HCT116 (cell line): ENCODE data around the gene ZNF223. TPM values are rescaled to one million over a fixed set of nuclear protein-coding genes. Genes with fewer than 3 reads are reported as not detected.

ENCODE experiments used
- ATAC-seq: fragments of 200-7000 bp; cut with Tn5 transposase; 2 replicates; pipeline ENCODE4 v1.9.1; 2020; ENCODE audit warnings: mild to moderate bottlenecking, moderate library complexity
- BruUV-seq: library from RNA; stranded (reverse); fragments of 400-500 nt; replicated peaks from 2 replicates; lab custom pipeline; 2021; lab: Mats Ljungman, UMichigan
- CTCF ChIA-PET: fragments of 300-600 bp; sonication (Branson Sonifier 250); formaldehyde crosslinking; loops from one replicate; lab custom pipeline; 2021; ENCODE audit warnings: antibody characterized with exemption; lab: Charles Lee
- POLR2A ChIA-PET: fragments of 300-600, 350-600 bp; sonication (Branson Sonifier 250); formaldehyde crosslinking; loops from one replicate; lab custom pipeline; 2021; ENCODE audit warnings: antibody characterized with exemption; lab: Charles Lee
- RAD21 ChIA-PET, 2 experiments: fragments of 300-600 bp; sonication (Branson Sonifier 250); formaldehyde crosslinking; loops; one replicate each; lab custom pipeline; 2023; ENCODE audit warnings: low total read pairs in 2 of 2; ENCODE audit not compliant: uncharacterized antibody in 2 of 2, unreplicated experiment in 2 of 2, low non-redundant PET in 1 of 2; lab: Charles Lee
- DNase-seq: peaks from one replicate; pipeline ENCODE4 v3.0.0-alpha.2; 2010; ENCODE audit warnings: low read depth, low spot score
- H2AFZ ChIP-seq: fragments of 200-600 bp; shearing (Covaris generic), sonication (generic); 2 replicates; pipeline ENCODE4 v1.6.1; 2017; ENCODE audit warnings: low read depth, mixed run types, mixed read lengths, antibody characterized with exemption, low read length; ENCODE audit not compliant: poor library complexity, severe bottlenecking
- H3K27ac ChIP-seq: 2 replicates; pipeline ENCODE4 v1.5.1; 2012; ENCODE audit warnings: low read depth, low read length
- H3K27me3 ChIP-seq: fragments of 200-600 bp; sonication (generic); 2 replicates; pipeline ENCODE4 v1.6.1; 2016; ENCODE audit warnings: mixed run types, low read length, mixed read lengths; ENCODE audit not compliant: insufficient read depth
- H3K36me3 ChIP-seq, 2 experiments: fragments of 200-500 bp in 1 of 2; fragments of 200-600 bp in 1 of 2; sonication (Bioruptor generic) in 1 of 2; sonication (generic) in 1 of 2; 2 replicates each; pipeline versions ENCODE4 v1.5.1 to v1.6.1; 2014 to 2016; ENCODE audit warnings: low read length in 2 of 2, inconsistent platforms in 1 of 2, mixed read lengths in 1 of 2, mixed run types in 1 of 2; ENCODE audit not compliant: insufficient read depth in 2 of 2, control insufficient read depth in 1 of 2
- H3K4me1 ChIP-seq, 2 experiments: fragments of 200-600 bp in 1 of 2; sonication (generic) in 1 of 2; 2 replicates each; pipeline versions ENCODE4 v1.5.1 to v1.6.1; 2012 to 2017; ENCODE audit warnings: low read length in 2 of 2, inconsistent platforms in 1 of 2, mild to moderate bottlenecking in 1 of 2, mixed read lengths in 1 of 2, mixed run types in 1 of 2, moderate library complexity in 1 of 2; ENCODE audit not compliant: insufficient read depth in 2 of 2, control insufficient read depth in 1 of 2
- H3K4me2 ChIP-seq: fragments of 200-600 bp; sonication (generic); 2 replicates; pipeline ENCODE4 v1.6.1; 2017; ENCODE audit warnings: mixed run types, low read length, mixed read lengths
- H3K4me3 ChIP-seq, 2 experiments: fragments of 200-600 bp in 1 of 2; sonication (generic) in 1 of 2; replicated peaks in 1 of 2; 2 replicates each; pipeline ENCODE4 v1.5.1; 2011 to 2016; ENCODE audit warnings: low read length in 2 of 2, control low read depth in 1 of 2, low read depth in 1 of 2, mild to moderate bottlenecking in 1 of 2, mixed read lengths in 1 of 2, mixed run types in 1 of 2
- H3K79me2 ChIP-seq: fragments of 200-600 bp; sonication (generic); 2 replicates; pipeline ENCODE4 v1.6.1; 2017; ENCODE audit warnings: mild to moderate bottlenecking, mixed run types, low read length, moderate library complexity, mixed read lengths; ENCODE audit not compliant: insufficient read depth
- H3K9ac ChIP-seq: fragments of 200-600 bp; sonication (generic); 2 replicates; pipeline ENCODE4 v1.6.1; 2016; ENCODE audit warnings: low read length, mixed read lengths
- H3K9me2 ChIP-seq: fragments of 200-600 bp; sonication (generic), shearing (Covaris generic); 2 replicates; pipeline ENCODE4 v1.6.1; 2017; ENCODE audit warnings: mixed run types, mild to moderate bottlenecking, moderate library complexity; ENCODE audit not compliant: insufficient read depth
- H3K9me3 ChIP-seq, 2 experiments: fragments of 200-500 bp in 1 of 2; fragments of 200-600 bp in 1 of 2; sonication (Bioruptor generic) in 1 of 2; sonication (generic) in 1 of 2; 2 replicates each; pipeline ENCODE4 v1.6.1; 2014 to 2017; ENCODE audit warnings: low read length in 2 of 2, mixed read lengths in 2 of 2, inconsistent platforms in 1 of 2, low read depth in 1 of 2, mild to moderate bottlenecking in 1 of 2, mixed run types in 1 of 2, moderate library complexity in 1 of 2; ENCODE audit not compliant: control insufficient read depth in 1 of 2, insufficient read depth in 1 of 2
- H4K20me1 ChIP-seq: fragments of 200-600 bp; sonication (generic), shearing (Covaris generic); 2 replicates; pipeline ENCODE4 v1.6.1; 2017; ENCODE audit warnings: mixed run types, mild to moderate bottlenecking, moderate library complexity; ENCODE audit not compliant: insufficient read depth
- CEBPB ChIP-seq: IDR thresholded peaks from 2 replicates; pipeline ENCODE4 v1.6.1; 2012; ENCODE audit warnings: low read depth
- EGR1 ChIP-seq: IDR thresholded peaks from 2 replicates; pipeline ENCODE4 v1.6.1; 2012; ENCODE audit warnings: low read depth
- ELF1 ChIP-seq: IDR thresholded peaks from 2 replicates; pipeline ENCODE4 v1.6.1; 2012; ENCODE audit warnings: low read depth, borderline replicate concordance
- EZH2 ChIP-seq: fragments of 200-600 bp; sonication (generic); IDR thresholded peaks from 2 replicates; pipeline ENCODE4 v1.6.1; 2017; ENCODE audit warnings: antibody characterized with exemption, mixed run types
- FOSL1 ChIP-seq: IDR thresholded peaks from 2 replicates; pipeline ENCODE4 v1.6.1; 2012; ENCODE audit warnings: low read depth
- POLR2A ChIP-seq: IDR thresholded peaks from 2 replicates; pipeline ENCODE4 v1.7.0; 2011; ENCODE audit warnings: borderline replicate concordance; ENCODE audit not compliant: insufficient read depth, insufficient read length; ENCODE audit errors: extremely low read depth
- POLR2AphosphoS5 ChIP-seq: IDR thresholded peaks from 2 replicates; pipeline ENCODE4 v1.6.1; 2011; ENCODE audit warnings: mild to moderate bottlenecking, low read depth, low read length, moderate library complexity
- RAD21 ChIP-seq: IDR thresholded peaks from 2 replicates; pipeline ENCODE4 v1.6.1; 2012; ENCODE audit warnings: low read depth, mild to moderate bottlenecking
- SIN3A ChIP-seq: IDR thresholded peaks from 2 replicates; pipeline ENCODE4 v1.6.1; 2012; ENCODE audit warnings: low read depth
- SRF ChIP-seq: IDR thresholded peaks from 2 replicates; pipeline ENCODE4 v1.6.1; 2012; ENCODE audit warnings: low read depth
- TCF7L2 ChIP-seq: IDR thresholded peaks from 2 replicates; pipeline ENCODE4 v1.7.0; 2011; ENCODE audit warnings: borderline replicate concordance, inconsistent platforms; ENCODE audit not compliant: insufficient read depth, insufficient read length; ENCODE audit errors: extremely low read depth
- YY1 ChIP-seq: IDR thresholded peaks from 2 replicates; pipeline ENCODE4 v1.6.1; 2011; ENCODE audit warnings: low read length, low read depth, moderate library complexity, mild to moderate bottlenecking; ENCODE audit not compliant: insufficient replicate concordance; ENCODE audit errors: extremely low read depth
- intact Hi-C: fragments of 100-400 bp; cut with micrococcal nuclease; formaldehyde crosslinking; loops from 2 replicates; pipeline ENCODE4 v1.10.0; 2022
- total RNA-seq: library from RNA; stranded (reverse); gene quantifications from one replicate; pipeline ENCODE4 v1.2.1, GENCODE V29; 2021; ENCODE audit not compliant: unreplicated experiment
- TF ChIP-seq, protein P1 (sequence below): IDR thresholded peaks from 2 replicates; pipeline ENCODE4 v1.6.1; 2012
- TF ChIP-seq, protein P2 (sequence below): IDR thresholded peaks from 2 replicates; pipeline ENCODE4 v1.6.1; 2011; ENCODE audit warnings: mild to moderate bottlenecking, low read length, moderate library complexity; ENCODE audit not compliant: insufficient replicate concordance; ENCODE audit errors: extremely low read depth
- TF ChIP-seq, protein P3 (sequence below): IDR thresholded peaks from 2 replicates; pipeline ENCODE4 v1.6.1; 2012

The ZNF223 gene
- total RNA-seq, 1 experiment from 2014 or later = 0.27 TPM

DNA sequence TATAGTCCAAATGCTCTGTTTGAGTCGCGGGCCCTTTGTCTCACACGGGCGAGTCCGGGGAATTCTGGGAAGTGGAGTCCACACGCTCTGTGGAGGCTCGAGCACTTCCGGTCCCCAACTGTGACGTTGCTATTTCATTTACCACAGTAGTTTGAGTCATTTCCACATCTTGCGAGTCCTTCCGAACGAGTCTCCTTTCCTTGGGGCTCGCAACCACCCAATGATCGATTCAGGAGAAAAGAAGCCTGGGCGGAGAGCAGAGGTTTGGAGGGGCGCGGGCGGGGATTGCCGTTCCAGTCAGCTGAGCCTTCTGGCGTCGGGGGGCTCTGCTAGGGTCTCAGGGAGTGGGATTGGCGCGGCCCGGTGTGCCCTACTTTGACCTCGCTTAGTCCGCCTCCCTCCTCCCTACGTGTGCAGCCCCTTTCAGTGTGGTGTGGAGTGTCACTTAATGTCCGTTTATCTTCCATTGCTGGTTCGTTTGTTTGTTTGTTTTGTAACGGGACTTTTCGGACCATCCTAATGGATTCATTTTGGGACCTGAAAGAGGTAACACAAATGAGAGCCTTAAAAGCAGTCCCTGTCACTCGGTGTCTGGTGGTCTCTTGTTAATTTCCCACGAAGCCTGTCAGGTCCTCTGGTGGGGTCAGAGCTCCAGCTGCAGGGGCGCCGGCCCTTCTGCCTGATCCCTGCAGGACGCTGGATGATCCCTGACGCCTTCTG lies 26.5 kb upstream of the ZNF223 start, which contains the start of gene ZNF222:
ZNF222 (plus strand) TSS at position 163 of the 720 bp plus-strand sequence; CDS start at position 221, 58 bp downstream.
- Histone ChIP-seq H3K4me2 (peak within 1 kb of the TSS; percentile 82), H3K4me1 (no peaks in the 10 kb centered on the region; a peak in 1 of 4 replicates), H3K4me3 (peak within 1 kb of the TSS; percentile 70 to 75), H3K36me3 (peaks cover 6 to 13% of the 10 kb centered on the region in 2 experiments; a peak in 3 of 4 replicates), H3K27me3 (no peaks in the 10 kb centered on the region), H3K27ac (peak within 1 kb of the TSS; percentile 34; the same call in 1 of the 2 replicates)
- TSS peak; percentile 77 for BruUV-seq
- POLR2A ChIA-PET = no interaction called here
- RAD21 ChIA-PET = no interaction called here
- TF ChIP-seq EZH2 (no peak), SRF (0 out of 2 replicates have a peak, but pooled peaks have one; percentile 32), POLR2AphosphoS5 (peak; percentile 63; the same call in 1 of the 2 replicates), ELF1 (peak; percentile 70)
- TF ChIP-seq, all 23 proteins: peak for 3
- Histone ChIP-seq H3K79me2 (no peaks in the 10 kb centered on the region), H2AFZ (peak within 1 kb of the TSS; percentile 25), H3K9me2 (no peaks in the 10 kb centered on the region), H3K9me3 (no peaks in the 10 kb centered on the region), H3K9ac (peak within 1 kb of the TSS; percentile 59), H4K20me1 (no peaks in the 10 kb centered on the region)
- CTCF ChIA-PET = no interaction called here
- DNase-seq (peak; percentile 73), ATAC-seq (peak; percentile 98)
- intact Hi-C loops = loop anchor here (10.0 kb wide), 1 partner anchor 479 kb away; the partner anchor contains the start of gene ZNF180

DNA sequence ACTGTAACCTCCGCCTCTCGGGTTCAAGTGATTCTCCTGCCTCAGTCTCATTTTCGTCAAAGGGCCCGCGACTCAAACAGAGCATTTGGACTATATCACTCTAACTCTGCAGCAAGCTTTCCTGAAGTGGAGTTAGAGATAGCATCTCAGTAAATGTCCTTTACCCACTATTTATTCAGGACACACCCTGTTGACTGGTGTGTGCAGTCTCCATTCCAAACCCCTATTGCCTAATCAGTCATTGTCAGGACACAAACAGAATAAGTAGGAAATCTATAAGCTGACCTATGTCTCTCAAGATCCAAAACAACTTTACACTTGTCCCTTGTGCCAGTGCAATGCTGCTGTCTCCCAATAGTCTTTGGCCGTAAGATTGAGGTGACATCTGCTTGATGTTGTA lies 25.2 kb upstream of the ZNF223 start:
- Histone ChIP-seq H3K4me1 (no peaks in the 10 kb centered on the region; a peak in 1 of 4 replicates), H3K27me3 (no peaks in the 10 kb centered on the region), H3K9me2 (no peaks in the 10 kb centered on the region), H3K4me2 (no peak overlapping the region), H3K9ac (no peak overlapping the region), H3K4me3 (no peak overlapping the region), H3K79me2 (no peaks in the 10 kb centered on the region), H3K27ac (no peak overlapping the region), H3K36me3 (peaks cover 6 to 21% of the 10 kb centered on the region in 2 experiments), H4K20me1 (no peaks in the 10 kb centered on the region), H3K9me3 (peaks cover 0 to 1% of the 10 kb centered on the region in 2 experiments; a peak in 2 of 4 replicates), H2AFZ (no peak overlapping the region)
- CTCF ChIA-PET = no interaction called here
- intact Hi-C loops = loop anchor here (10.0 kb wide), 1 partner anchor 478 kb away; the partner anchor contains the start of gene ZNF180
- POLR2A ChIA-PET = no interaction called here
- BruUV-seq = no TSS peak
- RAD21 ChIA-PET = no interaction called here
- ATAC-seq (no peak), DNase-seq (no peak)
- TF ChIP-seq RAD21 (no peak), POLR2AphosphoS5 (no peak), POLR2A (no peak), CEBPB (no peak), EZH2 (no peak), TCF7L2 (no peak), SIN3A (no peak), SRF (no peak), EGR1 (no peak), FOSL1 (no peak), YY1 (no peak)
- TF ChIP-seq, protein P1, sequence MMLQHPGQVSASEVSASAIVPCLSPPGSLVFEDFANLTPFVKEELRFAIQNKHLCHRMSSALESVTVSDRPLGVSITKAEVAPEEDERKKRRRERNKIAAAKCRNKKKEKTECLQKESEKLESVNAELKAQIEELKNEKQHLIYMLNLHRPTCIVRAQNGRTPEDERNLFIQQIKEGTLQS = no peak
- TF ChIP-seq, protein P2, sequence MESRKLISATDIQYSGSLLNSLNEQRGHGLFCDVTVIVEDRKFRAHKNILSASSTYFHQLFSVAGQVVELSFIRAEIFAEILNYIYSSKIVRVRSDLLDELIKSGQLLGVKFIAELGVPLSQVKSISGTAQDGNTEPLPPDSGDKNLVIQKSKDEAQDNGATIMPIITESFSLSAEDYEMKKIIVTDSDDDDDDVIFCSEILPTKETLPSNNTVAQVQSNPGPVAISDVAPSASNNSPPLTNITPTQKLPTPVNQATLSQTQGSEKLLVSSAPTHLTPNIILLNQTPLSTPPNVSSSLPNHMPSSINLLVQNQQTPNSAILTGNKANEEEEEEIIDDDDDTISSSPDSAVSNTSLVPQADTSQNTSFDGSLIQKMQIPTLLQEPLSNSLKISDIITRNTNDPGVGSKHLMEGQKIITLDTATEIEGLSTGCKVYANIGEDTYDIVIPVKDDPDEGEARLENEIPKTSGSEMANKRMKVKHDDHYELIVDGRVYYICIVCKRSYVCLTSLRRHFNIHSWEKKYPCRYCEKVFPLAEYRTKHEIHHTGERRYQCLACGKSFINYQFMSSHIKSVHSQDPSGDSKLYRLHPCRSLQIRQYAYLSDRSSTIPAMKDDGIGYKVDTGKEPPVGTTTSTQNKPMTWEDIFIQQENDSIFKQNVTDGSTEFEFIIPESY = no peak
- TF ChIP-seq, protein P3, sequence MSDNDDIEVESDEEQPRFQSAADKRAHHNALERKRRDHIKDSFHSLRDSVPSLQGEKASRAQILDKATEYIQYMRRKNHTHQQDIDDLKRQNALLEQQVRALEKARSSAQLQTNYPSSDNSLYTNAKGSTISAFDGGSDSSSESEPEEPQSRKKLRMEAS = no peak
